Suppressor macrophage treated with lipopolysaccharide for 4 hours (primary cell): ENCODE measurements around the gene DEDD2.

Source experiments
- DNase-seq: peaks from one replicate; pipeline ENCODE4 v3.0.0-alpha.2; 2020

The DEDD2 gene

GRCh38 chr19:42197375-42197817 lies 20.1 kb downstream of the DEDD2 start:
- DNase-seq = peak; percentile 31

DNA sequence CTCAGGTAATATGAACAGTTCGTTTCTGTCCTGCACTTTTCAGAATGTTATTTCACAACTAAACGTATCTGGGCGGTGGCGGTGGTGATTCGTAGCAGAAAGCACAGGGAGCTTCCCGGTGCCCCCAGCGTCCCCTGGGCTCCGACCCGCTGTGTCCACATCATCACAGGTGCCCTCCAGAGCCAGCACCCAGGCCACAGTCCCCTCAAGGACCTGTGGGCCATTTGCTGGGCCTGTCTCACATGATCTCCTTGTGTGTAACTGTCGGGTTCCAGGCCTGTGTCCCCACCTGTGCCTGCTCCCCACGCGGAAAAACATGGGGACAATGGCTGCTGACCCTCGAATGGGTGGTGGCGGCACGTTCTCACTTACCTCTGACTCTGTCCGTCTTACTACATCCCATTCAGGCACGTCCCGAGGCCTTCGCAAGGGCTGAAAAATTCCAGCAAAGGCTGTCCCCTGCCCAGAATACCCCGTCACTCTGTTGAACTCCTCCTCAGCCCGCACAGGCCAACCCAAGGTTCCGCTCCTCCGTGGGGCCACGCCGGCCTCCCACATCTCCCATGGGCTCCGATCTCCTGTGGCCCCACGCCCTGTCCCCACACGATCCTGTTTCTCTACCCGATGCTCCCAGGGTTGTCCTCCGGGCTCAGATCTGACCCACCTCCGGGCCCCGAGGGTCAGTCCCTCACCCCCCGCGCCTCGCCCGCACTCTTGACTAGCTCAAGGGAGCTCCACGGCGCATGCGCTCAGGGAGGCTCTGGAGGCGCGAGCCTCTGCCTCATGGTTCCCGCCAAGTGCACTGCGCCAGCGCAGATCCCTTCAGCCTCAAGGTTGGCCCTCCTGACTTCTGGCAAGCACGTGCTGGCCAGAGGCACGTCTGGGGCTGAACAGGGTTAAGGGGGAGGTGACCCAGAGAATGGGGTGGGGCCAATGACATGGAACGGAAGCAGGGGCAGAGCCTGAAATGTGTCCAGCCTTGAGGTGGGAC lies 21.2 kb downstream of the DEDD2 start:
- no peak for DNase-seq

GRCh38 chr19:42193706-42194105 lies 23.8 kb downstream of the DEDD2 start:
- DNase-seq = no peak

- DNase-seq = no peak
Measured at GRCh38 chr19:42193294-42193693, 24.2 kb downstream of the DEDD2 start.

GRCh38 chr19:42191855-42192254 lies 25.6 kb downstream of the DEDD2 start:
- peak; percentile 64 for DNase-seq

DNA sequence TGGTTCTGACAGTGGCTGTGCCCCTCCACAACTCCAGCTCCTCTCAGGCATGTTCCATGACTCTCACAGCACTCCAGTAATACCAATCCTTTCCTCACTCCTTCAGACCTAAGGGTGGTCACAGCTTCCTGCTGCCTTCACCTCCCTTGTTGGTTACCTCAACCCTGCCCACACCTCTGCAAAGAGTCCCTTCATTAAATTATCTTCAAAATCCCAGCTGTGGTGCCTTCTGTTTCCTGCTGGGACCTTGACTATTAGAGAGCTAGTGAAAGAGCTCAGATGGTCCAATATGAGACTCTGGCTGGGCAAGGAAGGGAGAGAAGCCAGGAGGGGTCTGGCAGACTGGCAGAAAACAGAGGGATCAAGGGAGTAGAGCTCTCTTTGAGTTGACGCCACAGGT lies 26.1 kb downstream of the DEDD2 start:
- no peak for DNase-seq

- no peak for DNase-seq
Measured at GRCh38 chr19:42189133-42189532, 28.3 kb downstream of the DEDD2 start.

DNA sequence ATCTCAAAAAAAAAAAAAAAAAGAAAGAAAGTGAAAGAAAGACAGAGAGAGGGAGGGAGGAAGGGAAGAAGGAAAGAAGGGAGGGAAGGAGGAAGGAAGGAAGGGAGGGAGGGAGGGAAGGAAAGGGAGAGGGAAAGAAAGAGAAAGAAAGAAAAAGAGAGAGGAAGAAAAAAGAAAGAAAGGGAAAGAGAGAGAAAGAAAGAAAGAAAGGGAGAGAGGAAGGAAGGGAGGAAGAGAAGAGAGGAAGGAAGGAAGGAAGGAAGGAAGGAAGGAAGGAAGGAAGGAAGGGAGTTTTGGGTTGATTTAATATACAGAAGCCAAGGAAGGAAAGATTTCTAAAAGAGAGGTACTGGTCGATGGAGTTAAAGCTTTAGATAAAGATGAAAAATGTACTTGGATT lies 28.8 kb downstream of the DEDD2 start:
- no peak for DNase-seq

GRCh38 chr19:42185277-42185676 lies 32.2 kb downstream of the DEDD2 start:
- peak; percentile 45 for DNase-seq

- DNase-seq = peak; percentile 86
Measured at GRCh38 chr19:42184401-42184861, 33.0 kb downstream of the DEDD2 start.

DNA sequence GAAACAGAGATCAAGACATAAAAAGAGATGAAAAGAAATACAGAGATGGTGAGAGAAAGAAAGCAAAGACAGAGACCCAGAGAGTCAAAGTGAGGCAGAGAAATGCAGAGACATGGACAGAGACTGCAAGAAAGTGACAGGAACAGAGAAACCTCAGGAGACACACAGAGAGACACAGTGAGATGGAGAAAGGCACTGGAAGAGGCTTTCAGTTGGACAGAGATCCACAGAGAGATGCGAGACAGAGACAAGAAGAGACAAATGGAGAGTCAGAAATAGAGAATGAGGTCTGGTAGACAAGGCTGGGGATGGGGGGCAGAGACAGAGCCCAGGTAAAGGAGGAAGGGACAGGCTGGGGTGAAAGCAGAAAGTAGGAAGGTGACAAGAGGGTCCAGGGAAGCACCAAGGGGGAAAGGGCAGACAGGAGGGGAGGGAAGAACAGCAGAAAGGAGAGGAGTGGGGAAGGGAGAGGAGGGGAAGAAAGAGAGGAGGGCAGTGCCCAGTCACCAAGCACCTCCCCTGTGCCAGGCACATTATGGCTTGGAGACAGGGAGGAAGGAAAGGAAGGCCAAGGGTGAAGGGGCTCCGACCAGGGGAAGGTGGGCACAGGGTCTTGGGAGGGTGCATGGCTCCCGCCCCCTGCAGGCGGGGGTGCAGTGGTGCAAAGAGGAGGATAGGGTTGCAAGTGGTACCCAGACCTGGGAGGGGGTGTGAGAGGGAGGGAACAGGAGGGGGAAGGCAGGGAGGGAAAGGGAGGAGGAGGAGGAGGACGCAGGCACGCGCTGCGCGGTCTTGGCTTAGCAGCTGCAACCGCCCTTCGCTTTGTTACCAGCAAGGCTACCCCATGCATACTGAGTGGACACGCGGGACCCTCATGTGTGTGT lies 38.4 kb downstream of the DEDD2 start:
- DNase-seq = no peak

DNA sequence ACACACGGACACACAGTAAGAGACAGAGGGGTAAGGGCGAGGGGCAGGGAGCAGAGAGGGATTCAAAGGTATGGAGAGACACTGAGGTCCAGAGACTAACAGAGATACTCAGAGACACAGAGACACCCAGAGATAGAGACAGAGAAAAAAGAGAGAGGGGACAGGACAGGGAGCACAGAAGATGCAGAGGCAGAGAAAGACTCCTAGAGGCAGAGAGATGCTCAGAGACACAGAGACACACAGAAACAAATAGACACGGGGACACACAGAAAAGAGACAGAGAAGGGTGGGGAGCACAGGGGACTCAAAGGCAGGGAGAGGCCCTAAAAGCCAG lies 39.8 kb downstream of the DEDD2 start:
- DNase-seq = no peak

GRCh38 chr19:42176990-42177685 lies 40.3 kb downstream of the DEDD2 start:
- DNase-seq = peak; percentile 74

DNA sequence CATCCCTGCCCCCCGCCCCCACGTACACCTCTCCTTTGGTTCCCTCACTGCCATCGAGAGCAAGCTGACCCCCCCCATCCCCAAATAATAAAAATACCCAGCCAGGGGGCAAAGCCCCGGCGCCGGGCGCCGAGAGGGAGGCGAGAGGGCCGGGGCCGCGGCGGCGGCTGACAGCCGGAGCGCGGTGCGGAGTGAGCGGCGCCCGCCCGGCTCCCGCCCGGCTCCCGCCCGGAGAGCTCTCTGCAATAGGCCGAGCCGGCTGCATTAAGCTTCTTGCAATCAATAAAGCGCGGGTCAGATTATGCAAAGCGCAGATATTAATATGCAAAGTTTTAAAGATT lies 40.9 kb downstream of the DEDD2 start:
- DNase-seq = no peak

DNA sequence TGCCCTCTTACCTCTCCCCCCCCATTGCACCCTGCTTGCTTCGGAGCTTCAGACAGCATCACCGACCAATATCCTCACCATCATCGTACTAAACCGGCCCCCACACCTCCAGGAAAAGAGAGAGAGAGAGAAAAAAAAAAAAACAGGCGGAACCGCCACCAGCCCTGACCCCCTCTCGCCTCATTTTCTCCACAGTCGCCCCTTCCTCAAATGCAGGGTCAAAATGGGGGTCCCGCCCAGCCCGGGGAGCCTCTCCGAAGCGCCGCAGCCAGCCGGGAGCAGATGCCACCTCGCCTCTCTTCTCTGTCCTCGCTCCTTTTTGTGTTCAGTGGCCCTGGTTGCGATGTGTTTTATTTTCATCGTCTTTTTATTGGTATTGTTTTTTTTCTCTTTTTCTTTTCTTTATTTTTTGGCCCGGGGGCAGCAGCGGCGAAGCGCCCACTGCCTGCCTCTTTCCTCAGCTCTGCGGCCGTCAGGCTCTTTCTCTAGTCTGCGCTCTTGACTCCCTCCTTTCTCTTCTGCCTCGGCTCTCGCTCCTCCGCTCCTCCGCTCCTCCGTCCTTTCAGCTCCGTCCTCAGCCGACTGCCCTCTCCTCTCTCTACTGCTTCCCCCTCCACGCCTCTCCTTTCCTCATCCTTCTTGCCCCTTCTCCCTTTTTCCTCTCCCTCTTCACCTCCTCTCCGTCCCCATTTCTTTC lies 41.4 kb downstream of the DEDD2 start:
- DNase-seq = peak; percentile 28

GRCh38 chr19:42174958-42175734 lies 42.3 kb downstream of the DEDD2 start:
- DNase-seq = no peak

GRCh38 chr19:42174188-42174587 lies 43.3 kb downstream of the DEDD2 start:
- DNase-seq = no peak

- DNase-seq = no peak
Measured at GRCh38 chr19:42173695-42174094, 43.8 kb downstream of the DEDD2 start.

GRCh38 chr19:42172261-42172660 lies 45.2 kb downstream of the DEDD2 start:
- no peak for DNase-seq

DNA sequence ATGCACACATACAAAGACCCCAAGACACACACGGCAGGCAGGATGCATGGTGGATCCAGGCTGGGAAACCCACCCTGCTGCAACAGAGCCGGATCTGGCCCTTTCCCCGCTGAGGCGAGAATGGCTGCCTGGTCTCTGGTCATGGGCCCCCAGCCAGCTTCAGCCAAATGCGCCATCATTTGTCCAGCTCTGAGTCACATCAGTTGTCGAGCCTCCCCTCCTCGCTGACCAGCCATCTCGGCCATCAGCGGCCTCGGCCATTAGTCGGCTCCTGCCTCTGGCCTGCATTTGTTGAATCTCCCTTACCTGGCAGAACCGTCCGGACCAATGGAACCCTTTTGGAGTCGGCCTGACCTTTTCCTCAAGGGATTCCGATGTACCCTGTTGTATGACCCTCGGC lies 46.8 kb downstream of the DEDD2 start:
- DNase-seq = no peak
